Measurements from ENCODE around the gene SDHC.

DNA sequence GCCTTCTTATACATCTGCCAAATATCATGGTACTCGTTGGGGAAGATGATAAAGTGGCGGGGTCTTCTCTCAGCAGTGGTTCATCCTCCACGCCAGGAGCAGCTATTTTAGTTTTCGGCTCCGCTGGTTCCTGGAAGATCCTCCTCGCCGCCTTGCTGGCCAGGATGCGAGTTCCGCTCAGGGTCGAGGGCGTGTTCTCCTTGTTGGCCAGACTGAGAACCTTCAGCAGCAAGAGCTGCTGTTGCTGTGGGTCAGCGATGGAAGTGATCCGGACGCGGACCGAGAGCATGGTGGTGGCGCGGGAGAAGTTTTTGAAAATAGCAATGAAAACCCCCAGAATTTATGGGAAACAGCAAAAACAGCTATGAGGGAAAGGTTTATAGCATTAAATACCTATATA is 64.9 kb downstream of the SDHC start:
- TF ChIP-seq, protein P1, sequence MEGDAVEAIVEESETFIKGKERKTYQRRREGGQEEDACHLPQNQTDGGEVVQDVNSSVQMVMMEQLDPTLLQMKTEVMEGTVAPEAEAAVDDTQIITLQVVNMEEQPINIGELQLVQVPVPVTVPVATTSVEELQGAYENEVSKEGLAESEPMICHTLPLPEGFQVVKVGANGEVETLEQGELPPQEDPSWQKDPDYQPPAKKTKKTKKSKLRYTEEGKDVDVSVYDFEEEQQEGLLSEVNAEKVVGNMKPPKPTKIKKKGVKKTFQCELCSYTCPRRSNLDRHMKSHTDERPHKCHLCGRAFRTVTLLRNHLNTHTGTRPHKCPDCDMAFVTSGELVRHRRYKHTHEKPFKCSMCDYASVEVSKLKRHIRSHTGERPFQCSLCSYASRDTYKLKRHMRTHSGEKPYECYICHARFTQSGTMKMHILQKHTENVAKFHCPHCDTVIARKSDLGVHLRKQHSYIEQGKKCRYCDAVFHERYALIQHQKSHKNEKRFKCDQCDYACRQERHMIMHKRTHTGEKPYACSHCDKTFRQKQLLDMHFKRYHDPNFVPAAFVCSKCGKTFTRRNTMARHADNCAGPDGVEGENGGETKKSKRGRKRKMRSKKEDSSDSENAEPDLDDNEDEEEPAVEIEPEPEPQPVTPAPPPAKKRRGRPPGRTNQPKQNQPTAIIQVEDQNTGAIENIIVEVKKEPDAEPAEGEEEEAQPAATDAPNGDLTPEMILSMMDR (IDR thresholded peaks at IDR 0.05) = no peak
- TF ChIP-seq TCF12 (IDR thresholded peaks at IDR 0.05) (no peak), RCOR1 (IDR thresholded peaks at IDR 0.05; ENCODE audit: low read length) (no peak), EP300 (IDR thresholded peaks at IDR 0.05; ENCODE audit: borderline replicate concordance in 1 of 2, low read depth in 1 of 2, low read length in 1 of 2) (no peak), FOXM1 (IDR thresholded peaks at IDR 0.05; ENCODE audit: low read depth) (no peak), TAF1 (IDR thresholded peaks at IDR 0.05; ENCODE audit: borderline replicate concordance, low read depth, low read length) (no peak), YY1 (IDR thresholded peaks at IDR 0.05; ENCODE audit: low read depth) (no peak), SMC3 (IDR thresholded peaks at IDR 0.05; ENCODE audit: low read depth, low read length) (no peak), POLR2AphosphoS5 (IDR thresholded peaks at IDR 0.05; ENCODE audit: low read depth, low read length) (no peak), TEAD4 (IDR thresholded peaks at IDR 0.05; ENCODE audit: borderline replicate concordance, insufficient read depth) (no peak), MXI1 (IDR thresholded peaks at IDR 0.05; ENCODE audit: low read depth, low read length) (no peak), FOXJ3 (CRISPR knock-in tag; IDR thresholded peaks at IDR 0.05) (no peak)
- TF ChIP-seq, protein P2, sequence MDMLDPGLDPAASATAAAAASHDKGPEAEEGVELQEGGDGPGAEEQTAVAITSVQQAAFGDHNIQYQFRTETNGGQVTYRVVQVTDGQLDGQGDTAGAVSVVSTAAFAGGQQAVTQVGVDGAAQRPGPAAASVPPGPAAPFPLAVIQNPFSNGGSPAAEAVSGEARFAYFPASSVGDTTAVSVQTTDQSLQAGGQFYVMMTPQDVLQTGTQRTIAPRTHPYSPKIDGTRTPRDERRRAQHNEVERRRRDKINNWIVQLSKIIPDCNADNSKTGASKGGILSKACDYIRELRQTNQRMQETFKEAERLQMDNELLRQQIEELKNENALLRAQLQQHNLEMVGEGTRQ (IDR thresholded peaks at IDR 0.05; ENCODE audit: borderline replicate concordance, low read depth, low read length) = no peak

All from SK-N-SH (cell line).